Uterus (tissue), 2 donors: ENCODE measurements around the gene SPC25.

ENCODE experiments used
- POLR2A ChIP-seq, 2 donors: fragments of 450-650 bp; IDR thresholded peaks; one replicate each; pipeline ENCODE4 v1.6.1; 2016; ENCODE audit warnings: antibody characterized with exemption in 2 of 2, mild to moderate bottlenecking in 1 of 2, moderate library complexity in 1 of 2
- TF ChIP-seq, protein P1 (sequence below), 4 experiments: fragments of 200-600 bp in 2 of 4; fragments of 450-650 bp in 2 of 4; sonication (generic) in 2 of 4; IDR thresholded peaks; one replicate each; pipeline ENCODE4 v1.5.1; 2016 to 2019; ENCODE audit warnings: antibody characterized with exemption in 4 of 4, mild to moderate bottlenecking in 2 of 4, moderate library complexity in 1 of 4

DNA sequence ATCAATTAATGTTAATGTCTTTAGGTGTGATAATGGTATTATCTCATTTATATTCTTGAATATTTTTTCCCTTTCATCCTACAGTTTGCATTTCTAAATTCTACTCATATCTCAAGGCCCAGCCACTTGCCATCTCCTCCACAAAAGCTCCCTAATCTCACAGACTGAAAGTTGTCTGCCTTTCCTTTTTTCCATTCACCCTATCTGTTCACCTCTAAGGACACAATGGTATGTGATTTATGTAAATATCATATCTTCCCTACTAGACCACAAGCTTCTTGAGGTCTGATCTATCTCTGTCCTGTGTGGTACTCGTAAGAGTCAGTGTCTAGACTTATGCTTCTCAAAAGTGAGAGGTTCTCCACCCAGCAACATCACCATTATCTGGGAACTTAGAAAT lies 3.9 kb upstream of the SPC25 start:
- TF ChIP-seq POLR2A (IDR thresholded peaks at IDR 0.05) = no peak
- TF ChIP-seq, protein P1, sequence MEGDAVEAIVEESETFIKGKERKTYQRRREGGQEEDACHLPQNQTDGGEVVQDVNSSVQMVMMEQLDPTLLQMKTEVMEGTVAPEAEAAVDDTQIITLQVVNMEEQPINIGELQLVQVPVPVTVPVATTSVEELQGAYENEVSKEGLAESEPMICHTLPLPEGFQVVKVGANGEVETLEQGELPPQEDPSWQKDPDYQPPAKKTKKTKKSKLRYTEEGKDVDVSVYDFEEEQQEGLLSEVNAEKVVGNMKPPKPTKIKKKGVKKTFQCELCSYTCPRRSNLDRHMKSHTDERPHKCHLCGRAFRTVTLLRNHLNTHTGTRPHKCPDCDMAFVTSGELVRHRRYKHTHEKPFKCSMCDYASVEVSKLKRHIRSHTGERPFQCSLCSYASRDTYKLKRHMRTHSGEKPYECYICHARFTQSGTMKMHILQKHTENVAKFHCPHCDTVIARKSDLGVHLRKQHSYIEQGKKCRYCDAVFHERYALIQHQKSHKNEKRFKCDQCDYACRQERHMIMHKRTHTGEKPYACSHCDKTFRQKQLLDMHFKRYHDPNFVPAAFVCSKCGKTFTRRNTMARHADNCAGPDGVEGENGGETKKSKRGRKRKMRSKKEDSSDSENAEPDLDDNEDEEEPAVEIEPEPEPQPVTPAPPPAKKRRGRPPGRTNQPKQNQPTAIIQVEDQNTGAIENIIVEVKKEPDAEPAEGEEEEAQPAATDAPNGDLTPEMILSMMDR (IDR thresholded peaks at IDR 0.05) = no peak
